ENCODE results near the gene CCT3. TPM values are rescaled to one million over a fixed set of nuclear protein-coding genes. Genes with fewer than 3 reads are reported as not detected.

The CCT3 gene
- 247 and 271 TPM in 2 replicates for total RNA-seq

DNA sequence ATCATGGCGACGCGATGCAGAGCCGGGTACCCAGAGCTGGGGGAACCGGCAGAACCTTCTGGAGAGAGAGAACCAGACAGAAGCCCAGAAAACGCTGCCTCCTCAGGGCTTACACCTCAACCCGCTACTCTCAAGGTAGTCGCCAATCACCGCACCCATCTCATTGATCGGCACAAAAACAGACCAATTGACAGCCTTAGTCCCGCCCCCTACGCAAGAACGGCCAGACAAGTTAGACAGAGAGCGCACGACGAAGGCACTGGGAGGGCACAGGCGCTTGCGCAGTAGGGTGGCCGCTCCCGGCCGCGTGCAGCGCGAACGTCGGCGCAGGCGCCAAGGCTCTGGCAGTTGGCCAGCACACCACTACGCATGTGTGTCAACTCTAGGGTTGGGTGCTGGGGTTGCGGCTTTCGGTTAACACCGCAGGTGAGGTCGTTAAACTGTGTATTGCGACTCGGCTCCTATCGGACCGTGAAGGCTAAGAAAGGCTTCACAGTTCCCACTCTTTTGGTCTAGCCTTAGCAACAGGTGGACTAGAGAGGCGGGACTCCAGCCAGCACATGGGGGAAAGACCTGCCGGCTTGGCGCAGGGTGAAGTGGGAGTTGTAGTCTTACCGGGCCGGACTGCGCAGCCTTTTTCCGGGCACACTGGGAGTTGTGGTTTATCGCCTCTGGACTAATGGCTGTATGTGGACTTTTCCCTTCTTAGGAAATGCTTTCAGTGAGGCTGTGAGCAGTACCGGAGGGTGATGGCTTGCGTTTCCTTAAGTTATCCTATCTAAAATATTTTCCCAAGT lies at the start of gene CCT3, which contains the start of gene TSACC:
Gene CCT3 (minus strand): TSS at position 113 of the 797 bp plus-strand sequence. CDS start 108 bp downstream, at position 5.
Gene TSACC (plus strand): TSS at position 347 of the 797 bp plus-strand sequence. CDS start 1,232 bp downstream, outside the sequence.

DNA sequence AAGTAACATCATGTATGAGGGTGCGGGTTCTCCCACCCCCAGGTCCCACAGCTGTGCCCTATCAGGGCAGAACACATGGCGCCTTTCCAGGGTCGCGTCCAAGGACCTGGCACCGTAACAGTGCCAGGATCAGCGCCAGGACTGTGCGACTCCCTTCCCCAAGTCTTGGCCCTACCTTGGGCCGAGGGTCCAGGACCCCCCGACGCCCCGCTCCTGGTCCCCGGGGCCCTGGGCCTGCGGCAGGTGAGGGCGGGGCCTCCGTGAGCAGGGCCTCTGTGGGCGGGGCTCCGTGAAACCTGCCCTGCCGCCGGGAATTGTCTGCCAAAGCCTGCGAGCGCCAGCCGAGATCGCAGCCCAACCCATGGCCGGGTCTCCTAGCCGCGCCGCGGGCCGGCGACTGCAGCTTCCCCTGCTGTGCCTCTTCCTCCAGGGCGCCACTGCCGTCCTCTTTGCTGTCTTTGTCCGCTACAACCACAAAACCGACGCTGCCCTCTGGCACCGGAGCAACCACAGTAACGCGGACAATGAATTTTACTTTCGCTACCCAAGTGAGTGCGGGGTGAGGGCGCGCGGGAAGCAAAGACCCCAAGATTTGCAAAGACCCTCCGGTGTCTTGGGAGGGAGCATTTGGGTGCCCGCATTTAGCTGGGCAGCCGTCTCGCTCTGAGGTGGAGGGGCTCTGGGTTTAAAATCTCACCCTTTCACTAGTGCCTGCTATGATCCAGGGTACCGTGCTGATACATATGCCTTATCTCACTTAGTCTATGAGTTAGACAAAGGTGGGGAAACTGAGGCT lies 31.0 kb upstream of the CCT3 start, which contains the start of gene RHBG:
Gene RHBG (plus strand): TSS at position 323 of the 796 bp plus-strand sequence. CDS start 39 bp downstream, at position 362.

DNA sequence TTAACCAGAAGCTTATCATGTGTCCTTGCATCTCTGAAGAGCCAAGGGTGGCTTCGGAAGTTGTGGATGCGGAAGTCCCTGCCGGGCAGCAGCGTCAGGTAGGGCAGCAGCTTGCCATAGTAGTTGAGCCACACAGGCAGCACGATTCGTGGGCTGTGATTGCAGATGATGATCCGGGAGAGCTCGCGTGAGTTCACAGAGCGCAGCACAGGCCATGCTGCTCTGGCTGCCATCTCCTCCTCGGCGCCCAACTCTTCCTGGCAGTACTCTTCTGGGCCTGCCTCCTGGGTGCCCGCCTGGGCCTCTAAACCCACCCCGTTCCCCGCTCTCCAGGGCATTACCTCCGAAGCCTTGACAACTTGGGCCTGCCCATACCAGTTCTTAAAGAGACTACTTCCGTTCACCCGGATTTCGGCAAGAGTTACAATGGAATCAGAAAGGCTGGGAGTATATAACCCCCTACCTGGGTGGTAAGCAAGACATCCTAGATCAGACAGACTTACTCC lies 39.2 kb downstream of the CCT3 start, which contains the start of gene VHLL:
Gene VHLL (minus strand): TSS at position 456 of the 506 bp plus-strand sequence. CDS start 118 bp downstream, at position 338.

DNA sequence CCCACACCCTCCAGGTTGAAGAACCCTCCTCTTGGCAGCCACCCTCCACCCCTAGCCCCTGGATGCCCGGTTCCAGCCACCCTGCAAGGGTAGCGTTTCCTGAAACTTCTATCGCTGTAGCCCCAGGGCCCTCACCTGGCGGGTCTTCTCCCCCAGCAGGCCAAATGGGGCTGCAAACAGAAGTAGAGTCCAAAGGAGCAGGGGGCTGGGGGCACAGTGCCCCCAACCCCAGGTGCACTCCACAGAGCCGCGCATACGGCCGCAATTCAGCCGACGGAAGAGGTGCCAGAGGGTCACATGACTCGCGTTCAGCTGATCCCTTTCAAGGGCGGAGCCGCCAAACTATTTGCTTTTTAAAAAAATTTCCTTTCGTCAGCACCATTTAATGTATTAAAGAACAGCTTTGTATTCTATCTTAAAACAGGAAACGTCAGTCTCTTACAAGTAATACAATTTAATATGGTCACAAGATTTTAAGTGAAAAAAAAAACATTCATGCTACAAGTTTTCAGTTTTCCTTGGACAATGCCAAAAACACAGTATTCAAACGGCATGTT lies 42.6 kb downstream of the CCT3 start, which contains the start of gene GLMP:
Gene GLMP (minus strand): TSS at position 289 of the 557 bp plus-strand sequence. CDS start 34 bp downstream, at position 255.

DNA sequence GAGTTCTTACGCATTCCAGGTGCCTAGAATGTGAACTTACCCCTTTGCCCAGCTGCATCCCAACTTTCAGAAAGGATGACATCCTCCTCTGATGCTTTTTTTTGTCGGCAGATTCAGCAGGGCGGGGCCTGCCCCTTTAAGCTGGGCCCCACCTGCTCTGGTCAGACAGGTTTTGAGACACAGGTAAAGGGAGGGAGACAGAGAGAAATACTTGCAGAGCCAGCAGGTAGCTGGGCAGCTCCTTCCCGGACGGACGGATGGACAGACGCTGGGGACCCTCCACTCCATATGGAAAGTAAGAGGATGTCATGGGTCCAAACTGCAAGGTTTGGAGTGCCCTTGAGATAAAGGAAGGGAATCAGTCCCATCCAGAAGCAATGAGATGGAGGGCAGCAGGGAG lies 54.0 kb downstream of the CCT3 start, which contains the start of gene TMEM79:
Gene TMEM79 (plus strand): TSS at position 214 of the 400 bp plus-strand sequence. CDS start 902 bp downstream, outside the sequence.

DNA sequence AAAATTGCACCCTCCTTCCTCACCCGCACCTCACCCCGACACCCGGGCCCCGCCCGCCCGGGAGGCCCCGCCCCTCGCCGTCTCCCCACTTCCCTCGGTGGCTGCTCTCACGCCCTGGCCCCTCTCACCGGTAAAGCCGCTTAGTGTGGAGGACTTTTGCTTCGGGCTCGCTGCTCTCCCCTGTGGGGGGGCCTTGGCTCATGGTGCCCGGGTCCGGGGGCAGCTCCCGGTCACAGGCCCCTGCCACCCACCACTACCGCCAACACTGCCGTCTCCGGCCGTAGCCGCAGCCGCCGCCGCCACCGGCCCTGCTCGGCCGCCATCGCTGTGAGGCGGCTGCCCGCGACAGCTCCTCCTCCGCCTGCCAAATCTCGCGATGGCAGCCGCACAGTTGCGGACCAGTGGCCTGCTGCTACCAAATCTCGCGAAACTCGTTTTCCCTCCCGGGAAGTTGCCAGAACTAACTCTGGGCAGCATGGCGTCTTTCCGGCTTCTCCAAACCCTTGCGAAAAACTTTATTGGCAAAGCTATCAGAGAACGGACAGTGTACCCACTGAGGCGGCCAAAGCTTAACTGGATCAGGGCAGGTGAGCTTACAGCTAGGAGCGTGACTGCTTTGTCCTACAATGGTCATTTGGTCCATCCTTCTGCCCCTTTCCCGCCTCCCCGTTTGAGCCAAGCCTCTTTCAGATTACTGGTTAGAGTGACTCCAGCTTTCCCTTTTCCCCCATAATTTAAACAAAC lies 55.4 kb downstream of the CCT3 start, which contains the start of gene SMG5:
Gene SMG5 (minus strand): TSS at position 347 of the 744 bp plus-strand sequence. CDS start 145 bp downstream, at position 202.

Other genes with a start within 250 kb of the CCT3 start
- 709 and 1,013 TPM in 2 replicates for gene LMNA, start 223.6 kb downstream of the CCT3 start, total RNA-seq
- 7.9 and 12.6 TPM in 2 replicates for gene SEMA4A, start 184.7 kb downstream of the CCT3 start, total RNA-seq
- gene SLC25A44, start 144.2 kb downstream of the CCT3 start, total RNA-seq = 7.9 and 18.0 TPM in 2 replicates
- 56.9 and 58.9 TPM in 2 replicates for gene PMF1, start 125.3 kb downstream of the CCT3 start, total RNA-seq
- gene BGLAP, start 96.1 kb downstream of the CCT3 start, total RNA-seq = 0.54 and 1.6 TPM in 2 replicates
- gene PAQR6, start 90.2 kb downstream of the CCT3 start, total RNA-seq = 1.6 and 1.7 TPM in 2 replicates
- gene SMG5, start 55.5 kb downstream of the CCT3 start, total RNA-seq = 52.2 and 65.3 TPM in 2 replicates
- gene TMEM79, start 54.0 kb downstream of the CCT3 start, total RNA-seq = 3.1 and 3.3 TPM in 2 replicates
- gene GLMP, start 42.6 kb downstream of the CCT3 start, total RNA-seq = 75.3 and 79.3 TPM in 2 replicates
- gene VHLL, start 39.0 kb downstream of the CCT3 start, total RNA-seq = 0.87 TPM in 1 of 2 replicates, not detected in the other
- not detected in 2 replicates for gene TSACC, start 234 bp upstream of the CCT3 start, total RNA-seq
- gene RHBG, start 30.9 kb upstream of the CCT3 start, total RNA-seq = 0.39 TPM in 1 of 2 replicates, not detected in the other
- 15.3 and 20.8 TPM in 2 replicates for gene MEF2D, start 162.5 kb upstream of the CCT3 start, total RNA-seq
- 4.3 and 18.7 TPM in 2 replicates for gene IQGAP3, start 234.3 kb upstream of the CCT3 start, total RNA-seq
- gene TTC24, start 241.4 kb upstream of the CCT3 start, total RNA-seq = not detected in 2 replicates